Uterus (tissue), 4 donors: ENCODE measurements around the gene DNAJC7. TPM values are rescaled to one million over a fixed set of nuclear protein-coding genes. Genes with fewer than 3 reads are reported as not detected.
A peak's percentile ranks its signal among the peaks of the same experiment; 100 is the strongest.

Source experiments
- DNase-seq, 2 donors: peaks; one replicate each; pipeline ENCODE4 v3.0.0-alpha.2; 2019 to 2020
- H3K27ac ChIP-seq, 2 donors: fragments of 200-600 bp; sonication (generic); 1 replicate in 1 of 2; 2 replicates in 1 of 2; pipeline ENCODE4 v1.5.1; 2016 to 2018
- H3K27me3 ChIP-seq, 2 donors: fragments of 200-600 bp; sonication (generic); one replicate each; pipeline ENCODE4 v1.5.1; 2018 to 2019; ENCODE audit warnings: control low read depth in 1 of 2
- H3K36me3 ChIP-seq, 2 donors: fragments of 200-600 bp; sonication (generic); one replicate each; pipeline ENCODE4 v1.5.1; 2019; ENCODE audit warnings: control low read depth in 1 of 2
- H3K4me1 ChIP-seq, 2 donors: fragments of 200-600 bp; sonication (generic); one replicate each; pipeline ENCODE4 v1.5.1; 2018 to 2019; ENCODE audit warnings: control low read depth in 1 of 2
- H3K4me3 ChIP-seq, 2 donors: fragments of 200-600 bp; sonication (generic); 1 replicate in 1 of 2; 2 replicates in 1 of 2; pipeline ENCODE4 v1.5.1; 2018 to 2019; ENCODE audit warnings: mild to moderate bottlenecking in 1 of 2
- H3K9me3 ChIP-seq, 2 donors: fragments of 200-600 bp; sonication (generic); one replicate each; pipeline ENCODE4 v1.5.1; 2019; ENCODE audit warnings: control low read depth in 1 of 2
- POLR2A ChIP-seq, 2 donors: fragments of 450-650 bp; IDR thresholded peaks; one replicate each; pipeline ENCODE4 v1.6.1; 2016; ENCODE audit warnings: antibody characterized with exemption in 2 of 2, mild to moderate bottlenecking in 1 of 2, moderate library complexity in 1 of 2
- intact Hi-C: fragments of 100-400 bp; cut with DNase I; formaldehyde crosslinking; loops from one replicate; pipeline ENCODE4 v1.15.1; 2023; ENCODE audit warnings: low total_unique reads
- total RNA-seq, 4 donors: library from RNA; depleted of rRNA in 3 of 4; stranded (reverse); fragments of >200 nt in 3 of 4; gene quantifications; one replicate each; pipeline versions ENCODE4 v1.1.0 to v1.2.4, GENCODE V29; 2014 to 2023
- TF ChIP-seq, protein P1 (sequence below), 4 experiments: fragments of 200-600 bp in 2 of 4; fragments of 450-650 bp in 2 of 4; sonication (generic) in 2 of 4; IDR thresholded peaks; one replicate each; pipeline ENCODE4 v1.5.1; 2016 to 2019; ENCODE audit warnings: antibody characterized with exemption in 4 of 4, mild to moderate bottlenecking in 2 of 4, moderate library complexity in 1 of 4
- donor health status: DM: yes; HTN: yes; CAD: no.

Gene DNAJC7
- total RNA-seq, 4 donors from 2014 or later, result 25.1 to 107 (median 53.1) TPM

GRCh38 chr17:41971721-41972523 lies 45.3 kb downstream of the DNAJC7 start:
- no peaks in the 10 kb centered on the region for H3K27me3 ChIP-seq
- no peak for DNase-seq
- no peaks in the 10 kb centered on the region for H3K9me3 ChIP-seq
- intact Hi-C loops, result no loop called here
- no peaks in the 10 kb centered on the region for H3K36me3 ChIP-seq
- H3K4me3 ChIP-seq, result no peak overlapping the region
- TF ChIP-seq, protein P1, sequence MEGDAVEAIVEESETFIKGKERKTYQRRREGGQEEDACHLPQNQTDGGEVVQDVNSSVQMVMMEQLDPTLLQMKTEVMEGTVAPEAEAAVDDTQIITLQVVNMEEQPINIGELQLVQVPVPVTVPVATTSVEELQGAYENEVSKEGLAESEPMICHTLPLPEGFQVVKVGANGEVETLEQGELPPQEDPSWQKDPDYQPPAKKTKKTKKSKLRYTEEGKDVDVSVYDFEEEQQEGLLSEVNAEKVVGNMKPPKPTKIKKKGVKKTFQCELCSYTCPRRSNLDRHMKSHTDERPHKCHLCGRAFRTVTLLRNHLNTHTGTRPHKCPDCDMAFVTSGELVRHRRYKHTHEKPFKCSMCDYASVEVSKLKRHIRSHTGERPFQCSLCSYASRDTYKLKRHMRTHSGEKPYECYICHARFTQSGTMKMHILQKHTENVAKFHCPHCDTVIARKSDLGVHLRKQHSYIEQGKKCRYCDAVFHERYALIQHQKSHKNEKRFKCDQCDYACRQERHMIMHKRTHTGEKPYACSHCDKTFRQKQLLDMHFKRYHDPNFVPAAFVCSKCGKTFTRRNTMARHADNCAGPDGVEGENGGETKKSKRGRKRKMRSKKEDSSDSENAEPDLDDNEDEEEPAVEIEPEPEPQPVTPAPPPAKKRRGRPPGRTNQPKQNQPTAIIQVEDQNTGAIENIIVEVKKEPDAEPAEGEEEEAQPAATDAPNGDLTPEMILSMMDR (IDR thresholded peaks at IDR 0.05), result no peak
- TF ChIP-seq POLR2A (IDR thresholded peaks at IDR 0.05), result no peak
- no peaks in the 10 kb centered on the region for H3K4me1 ChIP-seq
- no peak overlapping the region for H3K27ac ChIP-seq

DNA sequence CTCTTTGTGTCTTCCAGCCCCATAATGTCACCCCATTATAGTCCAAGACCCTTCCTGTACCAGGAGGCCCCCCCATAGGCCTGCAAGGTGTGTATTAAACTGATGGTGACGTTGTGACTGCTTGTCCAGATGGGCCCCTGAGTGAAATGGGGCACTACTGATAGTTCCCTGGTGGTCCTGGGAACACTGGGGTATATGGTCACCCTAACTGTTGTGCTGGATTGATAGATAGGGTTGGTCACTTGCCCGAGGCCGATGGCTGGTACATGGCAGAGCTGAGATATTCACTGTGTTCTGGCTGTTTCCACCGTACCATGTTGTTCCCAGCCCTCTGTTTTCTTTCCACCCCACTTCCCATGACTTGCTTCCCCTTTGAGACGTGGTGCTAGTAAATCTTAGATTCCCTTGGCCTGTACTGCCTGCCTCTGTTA lies 46.3 kb downstream of the DNAJC7 start:
- intact Hi-C loops, result no loop called here
- Histone ChIP-seq H3K27ac (no peak overlapping the region), H3K4me1 (peaks cover 0 to 2% of the 10 kb centered on the region in 2 donors), H3K4me3 (no peak overlapping the region), H3K36me3 (no peaks in the 10 kb centered on the region), H3K27me3 (no peaks in the 10 kb centered on the region), H3K9me3 (no peaks in the 10 kb centered on the region)
- TF ChIP-seq, protein P1 (IDR thresholded peaks at IDR 0.05), result no peak
- no peak for TF ChIP-seq POLR2A (IDR thresholded peaks at IDR 0.05)
- DNase-seq, result no peak

- Histone ChIP-seq H3K9me3 (no peaks in the 10 kb centered on the region), H3K27me3 (no peaks in the 10 kb centered on the region), H3K36me3 (no peaks in the 10 kb centered on the region), H3K4me1 (peaks cover 0 to 9% of the 10 kb centered on the region in 2 donors), H3K27ac (no peak overlapping the region), H3K4me3 (no peak overlapping the region)
- intact Hi-C loops, result loop anchor here (10.0 kb wide), 2 partner anchors 56 to 146 kb away; partner anchors contain the start of genes DHX58 and NKIRAS2
- DNase-seq, result no peak
- no peak for TF ChIP-seq POLR2A (IDR thresholded peaks at IDR 0.05)
- TF ChIP-seq, protein P1 (IDR thresholded peaks at IDR 0.05), result no peak
Observed at GRCh38 chr17:41968676-41969075, 48.6 kb downstream of the DNAJC7 start.

GRCh38 chr17:41967921-41968578 lies 49.2 kb downstream of the DNAJC7 start:
- no peaks in the 10 kb centered on the region for H3K9me3 ChIP-seq
- intact Hi-C loops, result loop anchor here (10.0 kb wide), 2 partner anchors 57 to 147 kb away; partner anchors contain the start of genes DHX58 and NKIRAS2
- H3K27me3 ChIP-seq, result no peaks in the 10 kb centered on the region
- H3K4me3 ChIP-seq, result no peak overlapping the region
- no peak for DNase-seq
- TF ChIP-seq POLR2A (IDR thresholded peaks at IDR 0.05), result no peak
- TF ChIP-seq, protein P1 (IDR thresholded peaks at IDR 0.05), result no peak
- no peaks in the 10 kb centered on the region for H3K36me3 ChIP-seq
- H3K4me1 ChIP-seq, result peaks cover 0 to 9% of the 10 kb centered on the region in 2 donors
- peak overlapping the region in 1 of 2 donors; percentile 91 for H3K27ac ChIP-seq
